Left renal cortex interstitium (tissue), 4 donors: Measurements from ENCODE around the gene TCEA2. TPM values are rescaled to one million over a fixed set of nuclear protein-coding genes. Genes with fewer than 3 reads are reported as not detected.
"Not testable (repeated sequence)": the region's sequence is repeated elsewhere in the genome, so short reads cannot be mapped to it uniquely, and the experiment has no call there.

Experiments
- DNase-seq, 4 donors: peaks; one replicate each; pipeline ENCODE4 v3.0.0-alpha.2; 2013; ENCODE audit warnings: low read depth in 4 of 4, low spot score in 2 of 4, missing footprints in 1 of 4
- polyA plus RNA-seq, 4 donors: library from polyadenylated mRNA; unstranded; fragments of 120-200 nt; gene quantifications; one replicate each; pipeline ENCODE4 v1.2.1, GENCODE V29; 2013; ENCODE audit not compliant: insufficient read length in 4 of 4

Gene TCEA2
- polyA plus RNA-seq, 4 donors = 69.8 to 99.8 (median 96.4) TPM

DNA sequence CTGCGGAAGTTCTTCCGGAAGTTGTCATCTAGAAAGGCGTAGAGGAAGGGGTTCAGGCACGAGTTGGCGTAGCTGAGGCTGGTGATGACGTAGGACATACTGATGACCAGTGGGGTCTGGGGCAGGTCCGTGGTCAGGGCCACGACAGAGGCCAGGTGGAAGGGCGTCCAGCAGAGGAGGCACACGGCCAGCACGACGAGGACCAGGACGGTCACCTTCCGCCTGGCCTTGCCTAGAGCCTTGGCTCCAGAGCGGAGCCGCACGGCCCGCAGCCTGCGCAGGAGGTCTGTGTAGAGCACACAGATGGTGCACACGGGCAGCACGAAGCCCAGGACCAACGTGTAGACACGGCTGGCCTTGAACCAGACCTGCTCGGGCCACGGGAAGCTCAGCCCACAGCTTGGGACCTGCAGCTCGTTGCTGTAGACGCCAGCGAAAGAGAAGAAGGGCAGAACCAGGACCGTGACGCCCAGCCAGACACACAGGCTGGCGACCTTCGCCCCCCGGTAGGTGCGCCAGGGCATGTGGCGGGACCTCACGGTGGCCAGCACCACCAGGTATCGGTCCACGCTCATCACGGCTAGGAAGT lies 42.9 kb downstream of the TCEA2 start:
- DNase-seq = no peak

DNA sequence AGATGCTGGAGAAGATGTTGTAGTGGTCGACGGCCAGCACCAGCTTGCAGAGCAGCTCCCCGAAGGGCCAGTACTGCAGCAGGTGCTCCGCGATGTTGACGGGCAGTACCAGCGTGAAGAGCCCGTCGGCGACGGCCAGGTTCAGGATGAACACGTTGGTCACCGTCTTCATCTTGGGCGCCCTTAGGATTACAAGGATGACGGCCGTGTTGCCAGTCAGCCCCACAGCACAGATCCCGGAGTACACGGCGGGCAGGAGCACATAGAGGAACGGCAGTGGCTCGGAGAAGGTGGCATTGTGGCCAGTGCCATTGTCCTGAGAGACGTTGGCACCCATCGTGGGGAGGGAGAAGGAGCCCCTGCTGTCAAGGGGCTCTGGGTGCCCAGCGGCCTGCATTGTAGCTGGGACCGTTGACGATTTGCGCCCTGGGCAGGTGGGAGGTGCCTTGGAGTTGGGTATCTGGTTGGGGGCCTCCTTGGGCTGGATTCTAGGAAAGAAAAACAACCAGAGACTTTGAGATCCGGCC lies 43.5 kb downstream of the TCEA2 start:
- no peak for DNase-seq

DNA sequence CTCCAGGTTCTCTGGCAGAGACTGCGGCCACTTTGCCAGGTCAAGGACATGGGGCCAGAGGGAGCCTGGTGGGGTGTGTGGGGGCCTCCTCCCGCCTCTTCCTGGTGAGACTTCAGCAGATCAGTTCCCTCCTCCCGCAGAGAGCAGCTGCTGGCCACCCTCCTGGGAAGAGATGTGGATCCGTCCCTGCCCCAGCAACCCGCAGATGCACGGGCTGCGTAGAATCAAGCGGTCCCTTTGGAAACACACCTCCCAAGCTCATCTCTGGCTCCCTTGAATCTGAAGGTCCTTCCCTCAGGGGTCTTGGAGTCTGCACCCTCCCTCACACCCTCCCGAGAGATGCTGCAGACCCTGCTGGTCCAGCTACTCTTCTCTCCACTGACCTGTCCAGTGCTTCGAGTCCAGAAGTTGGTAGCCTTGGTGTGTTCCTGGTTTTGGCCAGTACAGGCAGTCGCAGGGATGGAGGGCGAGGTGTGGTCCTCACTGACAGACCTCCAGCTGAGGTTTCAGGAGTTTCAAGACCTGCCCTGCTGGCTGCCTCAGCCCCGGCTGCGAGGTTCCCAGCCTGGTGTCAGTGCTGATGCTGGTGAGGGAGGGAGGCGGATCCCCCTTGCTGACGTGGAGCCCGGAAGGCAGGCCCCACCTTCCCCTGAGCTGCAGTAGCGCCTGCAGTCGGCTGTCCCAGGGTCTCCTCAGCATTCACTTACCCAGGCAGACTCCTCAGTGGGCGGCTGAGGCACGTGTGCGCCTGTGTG lies 44.2 kb downstream of the TCEA2 start, which contains the start of gene NPBWR2:
TSS of gene NPBWR2 (minus strand) at position 585 of the 755 bp plus-strand sequence. CDS start 734 bp downstream, outside the sequence.
- DNase-seq = no peak

DNA sequence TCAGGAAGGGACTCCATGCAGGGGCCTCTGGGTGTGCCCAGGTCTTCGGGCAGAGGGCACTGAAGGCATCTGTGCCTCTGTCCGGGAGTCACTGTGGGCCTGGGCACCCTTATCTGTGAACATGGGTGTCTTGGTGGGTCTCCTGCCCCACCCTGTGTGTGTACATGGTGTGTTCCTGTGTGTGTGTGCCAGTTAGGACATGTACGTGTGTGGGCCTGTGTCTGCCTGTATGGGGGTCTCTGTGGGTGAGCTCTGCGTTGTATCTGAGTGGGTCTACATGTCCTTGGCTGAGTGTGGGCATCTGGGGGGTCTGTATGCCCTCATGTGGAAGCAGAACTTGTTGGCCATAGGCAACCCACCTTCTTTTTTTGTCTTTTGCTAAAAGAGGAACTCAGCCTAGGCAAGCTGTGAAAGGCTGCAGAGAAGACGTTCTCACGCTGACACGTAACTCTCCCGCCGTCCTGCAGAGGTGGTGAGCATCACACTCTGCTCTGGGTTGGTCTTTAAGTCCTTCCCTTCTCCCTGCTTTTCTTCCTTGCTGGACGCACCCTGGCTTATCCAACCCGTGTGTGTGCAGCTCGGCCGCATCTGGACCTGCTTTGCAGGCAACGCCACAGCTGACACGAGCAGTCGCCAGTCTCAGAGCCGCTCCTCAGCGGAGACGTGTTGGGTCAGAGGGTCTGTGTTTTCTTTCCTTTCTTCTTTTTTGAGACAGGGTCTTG lies 44.9 kb downstream of the TCEA2 start:
- no peak for DNase-seq

DNA sequence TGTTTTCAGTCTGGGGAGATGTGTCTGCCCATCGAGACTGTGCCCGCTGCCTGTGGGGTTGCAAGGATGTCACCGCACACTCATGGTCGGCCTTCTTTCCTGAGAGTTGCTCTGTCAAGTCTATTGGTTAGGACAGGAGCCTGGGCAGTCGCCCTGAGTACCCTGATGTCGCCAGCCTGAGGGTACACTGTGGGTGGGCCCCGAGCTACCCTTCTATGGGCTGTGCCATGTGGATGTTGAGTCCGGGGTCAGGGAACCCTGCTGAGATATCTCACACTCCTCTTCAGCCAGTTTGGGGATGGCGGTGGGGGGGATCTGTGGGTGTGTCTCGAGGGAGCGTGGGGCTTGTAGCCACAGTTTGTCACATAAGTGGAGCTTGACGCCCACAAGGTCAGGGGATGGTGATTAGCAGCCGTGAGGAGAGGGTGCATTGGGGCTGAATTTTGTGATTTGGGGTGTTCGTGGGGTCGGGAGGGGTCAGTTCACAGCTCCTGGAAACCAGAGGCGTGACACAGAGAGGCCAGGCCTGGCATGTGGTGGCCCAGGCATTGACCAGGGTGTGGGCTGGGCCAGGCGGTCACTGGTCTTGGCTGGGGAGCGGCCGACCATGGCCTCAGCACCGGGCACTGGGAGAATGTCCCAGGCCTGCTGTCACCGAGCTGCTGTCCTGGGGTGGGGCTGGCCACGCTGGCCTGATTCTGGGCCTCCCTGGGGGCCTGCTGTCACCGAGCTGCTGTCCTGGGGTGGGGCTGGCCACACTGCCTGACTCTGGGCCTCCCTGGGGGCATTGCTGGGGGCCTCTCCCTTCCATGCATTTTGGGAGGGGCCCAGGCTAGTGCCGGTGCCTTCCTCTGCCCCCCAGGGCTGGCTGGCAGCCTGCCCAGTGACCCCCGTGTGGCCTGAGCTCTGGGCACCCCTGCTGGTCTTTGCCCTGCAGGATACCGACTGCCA lies 46.0 kb downstream of the TCEA2 start:
- no peak for DNase-seq

DNA sequence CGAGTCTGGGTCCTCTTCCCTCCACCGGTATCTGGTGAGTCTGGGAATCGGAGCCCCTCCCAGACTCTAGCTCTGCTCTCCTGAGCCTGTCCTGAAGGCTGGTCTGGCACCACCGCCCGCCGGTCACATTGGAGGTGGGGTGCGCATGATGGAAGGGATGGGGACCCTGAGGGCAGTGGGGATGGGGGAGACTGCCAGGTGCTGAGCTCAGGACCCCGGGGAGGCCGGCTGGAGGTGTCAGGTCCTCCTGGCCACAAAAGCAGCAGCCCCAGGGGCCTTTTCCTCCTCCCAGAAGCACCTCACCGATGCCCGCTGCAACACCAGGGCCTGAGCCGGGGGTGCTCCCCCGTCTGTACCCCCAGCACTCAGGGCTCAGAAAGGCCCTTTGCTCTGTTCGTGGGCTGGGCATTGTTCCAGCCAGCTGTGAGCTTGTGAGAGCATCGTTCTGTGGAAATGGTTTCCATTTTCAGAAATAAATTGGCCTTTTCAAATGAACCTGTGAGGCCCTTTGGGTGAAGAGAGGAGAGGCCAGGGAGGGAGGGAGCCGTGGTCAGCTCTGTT lies 46.9 kb downstream of the TCEA2 start:
- no peak for DNase-seq

DNA sequence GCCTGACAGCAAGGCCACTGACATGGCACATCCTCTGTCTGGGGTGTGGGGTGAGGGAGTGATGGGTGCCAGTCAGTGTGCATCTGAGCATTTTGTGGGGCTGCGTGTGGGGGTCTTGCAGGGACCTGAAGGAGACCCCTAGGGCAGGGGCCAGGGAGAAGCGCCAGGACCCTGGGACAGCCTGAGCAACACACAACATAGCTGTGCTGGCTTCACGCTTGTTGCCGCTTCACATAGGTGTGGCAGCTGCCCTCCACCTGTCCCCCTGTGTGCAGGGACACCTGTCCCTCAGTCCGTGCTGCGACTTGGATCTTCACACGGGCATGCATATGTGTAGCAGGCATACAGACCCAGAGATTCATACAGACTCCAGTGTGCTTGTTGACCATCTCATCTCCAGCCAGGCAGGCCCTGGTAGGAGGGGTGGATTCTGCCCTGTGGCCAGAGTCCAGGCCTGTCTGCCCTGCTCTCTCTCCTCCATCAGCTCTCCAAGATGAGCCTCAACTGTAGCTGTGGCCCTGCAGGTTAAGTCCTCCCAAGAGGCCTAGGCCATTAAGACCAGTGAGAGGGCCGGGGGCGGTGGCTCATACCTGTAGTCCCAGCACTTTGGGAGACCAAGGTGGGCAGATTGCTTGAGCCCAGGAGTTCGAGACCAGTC lies 47.5 kb downstream of the TCEA2 start:
- DNase-seq = no peak

DNA sequence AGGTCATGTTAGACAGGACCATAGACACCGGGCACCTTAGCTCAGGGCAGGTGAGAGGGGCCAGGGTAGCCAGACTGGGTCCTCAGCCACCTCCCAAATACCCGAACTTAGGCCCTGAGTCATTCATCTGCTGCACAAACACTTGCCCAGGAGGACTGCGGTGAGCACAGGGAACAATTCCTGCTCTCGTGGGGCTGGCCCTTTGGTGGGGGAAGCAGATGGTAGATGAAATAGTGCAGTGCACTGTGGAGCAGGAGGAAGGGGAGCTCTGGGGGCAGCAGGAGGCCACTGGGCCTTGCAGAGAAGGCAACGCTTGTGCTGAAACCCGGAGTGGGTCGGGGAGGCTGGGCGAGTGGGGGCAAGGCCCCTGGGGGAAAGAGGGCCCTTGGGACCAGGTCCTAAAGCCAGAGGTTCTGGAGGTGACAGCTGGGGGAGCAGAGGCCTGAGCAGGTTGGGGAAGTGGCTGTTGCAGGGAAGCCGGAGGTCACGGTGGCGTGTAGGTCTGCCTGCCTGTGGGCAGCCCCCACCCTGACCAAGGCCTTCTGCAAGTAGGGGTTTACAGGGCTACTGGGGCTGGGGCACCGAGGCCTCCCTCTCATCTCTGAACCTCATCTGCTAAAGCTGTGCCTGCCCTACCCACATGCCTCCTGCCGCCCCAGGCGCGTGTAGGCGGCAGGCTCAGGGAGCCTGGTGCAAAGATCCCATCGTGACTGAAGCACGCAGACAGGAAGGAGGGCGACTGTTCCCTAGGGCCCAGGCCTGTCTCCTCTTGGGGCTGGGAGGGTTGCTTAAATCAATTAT lies 49.0 kb downstream of the TCEA2 start:
- DNase-seq = no peak

DNA sequence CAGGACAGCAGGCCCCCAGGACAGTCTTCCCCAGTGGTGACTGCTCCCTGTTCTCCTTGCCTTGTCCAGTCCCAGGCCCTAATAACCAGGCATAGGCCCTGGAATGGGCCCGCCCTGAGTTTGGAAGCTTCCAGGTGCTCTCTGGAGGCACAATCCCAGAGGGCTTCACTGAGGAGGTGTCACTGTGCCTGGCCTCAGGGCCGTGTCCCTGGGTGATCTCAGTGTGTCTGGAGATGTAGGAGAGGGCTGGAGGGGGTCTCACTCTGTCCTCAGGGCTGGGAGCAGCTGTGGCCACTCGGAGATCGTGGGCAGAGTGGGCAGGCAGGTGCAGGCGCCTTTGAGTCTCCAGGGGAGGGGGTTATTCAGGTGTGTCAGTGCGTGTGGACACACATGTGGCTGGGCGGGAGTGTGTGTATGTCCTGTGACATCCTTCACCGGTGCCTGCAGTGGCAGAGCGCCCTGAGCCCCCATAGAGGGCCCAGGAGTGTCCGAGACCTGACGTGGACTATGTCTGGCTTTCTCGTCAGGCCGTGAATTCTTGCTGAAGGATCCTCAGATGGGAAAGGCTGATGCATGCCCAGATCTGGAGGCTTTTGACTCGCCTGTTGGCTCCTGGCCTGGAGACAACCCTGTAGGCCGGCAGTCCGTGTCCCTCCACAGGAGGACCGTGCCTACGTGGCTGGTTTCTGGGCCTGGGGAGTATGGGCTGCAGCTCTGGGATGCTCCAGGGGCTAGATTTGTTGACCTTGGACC lies 49.9 kb downstream of the TCEA2 start:
- DNase-seq = no peak

DNA sequence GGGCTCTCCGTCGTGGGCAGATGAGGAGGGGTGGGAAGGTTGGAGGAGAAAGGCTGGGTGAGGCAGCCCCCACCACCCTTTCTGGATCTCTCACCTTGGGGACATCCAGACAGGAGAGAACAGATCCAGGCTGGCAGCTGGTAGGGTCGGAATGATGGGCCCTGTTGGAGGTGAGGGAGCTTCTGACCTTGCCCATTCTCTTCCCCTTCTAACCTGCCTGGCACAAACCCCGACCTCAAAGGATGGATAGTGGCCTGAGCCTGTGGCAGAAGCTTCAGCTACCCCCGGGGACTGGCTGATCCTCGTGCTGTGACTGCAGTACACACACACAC lies 50.4 kb downstream of the TCEA2 start:
- no peak for DNase-seq

DNA sequence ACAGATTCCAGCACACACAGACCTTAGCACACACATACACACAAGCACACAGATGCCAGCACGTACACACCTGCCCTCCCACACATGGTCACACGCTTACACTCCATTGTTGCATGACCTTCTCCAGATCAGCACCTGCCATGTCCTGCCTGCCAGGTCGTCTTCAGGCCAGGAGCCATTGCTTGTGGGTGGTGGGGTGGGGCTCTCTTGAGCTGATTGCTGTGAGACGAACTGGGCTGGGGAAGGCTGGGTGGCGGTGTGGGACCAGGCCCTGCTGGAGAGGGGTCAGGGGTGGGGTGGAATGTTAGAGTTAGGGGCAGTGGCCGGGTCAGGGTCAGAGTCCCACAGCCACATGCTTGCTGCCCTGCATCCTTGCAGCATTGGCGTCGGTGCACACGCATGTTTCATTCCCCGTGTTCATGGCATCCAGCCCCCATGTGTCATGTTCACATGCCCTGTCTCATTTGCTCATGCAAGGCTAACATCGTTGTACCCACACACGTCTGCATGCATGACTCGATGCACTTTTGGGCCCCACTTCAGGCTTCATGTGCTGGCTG lies 50.9 kb downstream of the TCEA2 start:
- DNase-seq = no peak

DNA sequence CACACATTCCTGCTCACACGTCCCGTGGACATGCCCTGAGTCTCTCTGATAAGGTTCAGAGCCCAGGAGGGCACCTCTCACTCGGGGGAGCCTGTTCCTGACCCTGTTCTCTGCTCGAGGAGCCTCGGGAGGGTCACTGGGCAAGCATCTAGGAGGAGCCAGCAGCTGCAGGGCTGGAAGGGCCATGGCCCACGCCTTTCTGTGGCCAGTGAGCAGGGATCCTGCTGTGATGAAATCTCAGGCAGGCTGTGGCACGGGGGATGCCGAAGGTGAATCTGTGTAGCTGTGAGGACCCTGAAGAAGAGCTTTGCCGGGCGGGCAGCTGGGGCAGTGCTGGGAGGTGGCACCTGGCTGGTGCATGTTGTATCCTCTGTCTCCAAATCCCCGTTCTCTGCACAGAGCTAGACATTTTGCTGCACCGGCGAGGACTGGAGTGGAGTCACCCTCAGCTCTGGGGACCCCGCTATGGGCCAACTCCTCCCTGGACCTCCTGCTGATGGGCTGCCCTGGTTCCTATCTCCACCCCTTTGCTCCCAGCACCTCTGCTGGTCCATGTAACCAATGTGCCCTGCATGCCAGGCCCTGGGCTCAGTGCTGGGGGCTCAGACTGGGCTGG lies 51.5 kb downstream of the TCEA2 start:
- DNase-seq = no peak

DNA sequence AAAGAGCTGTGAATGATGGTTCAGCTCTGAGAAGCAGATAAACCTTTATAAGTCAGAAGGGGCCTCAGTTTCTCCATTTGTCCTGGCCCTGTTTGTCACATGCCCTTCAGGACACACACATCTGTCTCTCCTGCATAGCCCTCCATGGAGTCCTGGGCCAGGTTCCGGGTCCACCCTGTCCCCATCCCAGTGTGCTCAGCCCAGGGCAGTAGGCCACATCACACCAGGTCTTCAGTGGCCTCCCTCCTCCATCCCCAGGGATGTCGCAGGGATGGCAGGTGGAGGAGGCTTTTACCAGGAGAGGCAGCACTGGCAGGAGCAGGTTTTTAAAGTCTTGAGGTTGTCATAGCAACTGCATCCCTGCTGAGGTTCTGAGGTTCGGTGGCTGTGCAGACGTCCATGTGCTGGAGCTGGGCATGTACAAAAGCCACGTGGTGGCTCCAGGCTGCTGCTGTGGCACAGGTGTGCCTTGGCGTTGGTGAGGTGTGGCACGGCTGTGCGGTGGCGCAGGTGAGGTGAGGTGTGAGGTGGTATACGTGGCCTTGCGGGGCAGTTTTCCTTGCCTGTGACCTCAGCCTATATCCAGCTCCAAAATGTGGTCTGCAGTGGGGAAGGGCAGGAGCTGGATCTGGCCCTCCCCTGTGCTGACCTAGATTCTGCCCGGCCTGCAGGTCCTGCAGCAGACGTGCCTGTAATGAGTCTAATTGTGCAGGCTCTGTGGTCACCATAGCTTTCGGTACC lies 52.3 kb downstream of the TCEA2 start:
- no peak for DNase-seq

DNA sequence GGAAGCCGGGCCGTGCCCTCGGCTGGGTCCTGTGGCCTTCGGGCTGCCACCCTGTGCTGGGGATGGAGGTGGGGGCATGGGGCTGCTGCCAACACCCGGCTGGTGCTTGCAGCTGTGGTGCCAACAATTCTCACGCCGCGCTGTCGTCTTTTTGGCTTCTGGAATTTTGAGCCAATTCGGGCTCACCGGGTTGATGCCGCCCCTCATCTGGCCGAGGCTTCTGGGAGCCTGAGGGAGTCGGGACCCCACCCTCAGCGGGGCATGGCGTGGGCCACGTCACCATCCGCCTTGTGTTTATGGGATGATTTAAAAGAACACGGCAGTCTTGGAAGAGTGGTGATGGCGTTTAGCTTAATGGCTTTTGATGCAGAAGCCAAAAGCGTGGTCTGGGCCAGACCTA lies 53.0 kb downstream of the TCEA2 start:
- DNase-seq = no peak

DNA sequence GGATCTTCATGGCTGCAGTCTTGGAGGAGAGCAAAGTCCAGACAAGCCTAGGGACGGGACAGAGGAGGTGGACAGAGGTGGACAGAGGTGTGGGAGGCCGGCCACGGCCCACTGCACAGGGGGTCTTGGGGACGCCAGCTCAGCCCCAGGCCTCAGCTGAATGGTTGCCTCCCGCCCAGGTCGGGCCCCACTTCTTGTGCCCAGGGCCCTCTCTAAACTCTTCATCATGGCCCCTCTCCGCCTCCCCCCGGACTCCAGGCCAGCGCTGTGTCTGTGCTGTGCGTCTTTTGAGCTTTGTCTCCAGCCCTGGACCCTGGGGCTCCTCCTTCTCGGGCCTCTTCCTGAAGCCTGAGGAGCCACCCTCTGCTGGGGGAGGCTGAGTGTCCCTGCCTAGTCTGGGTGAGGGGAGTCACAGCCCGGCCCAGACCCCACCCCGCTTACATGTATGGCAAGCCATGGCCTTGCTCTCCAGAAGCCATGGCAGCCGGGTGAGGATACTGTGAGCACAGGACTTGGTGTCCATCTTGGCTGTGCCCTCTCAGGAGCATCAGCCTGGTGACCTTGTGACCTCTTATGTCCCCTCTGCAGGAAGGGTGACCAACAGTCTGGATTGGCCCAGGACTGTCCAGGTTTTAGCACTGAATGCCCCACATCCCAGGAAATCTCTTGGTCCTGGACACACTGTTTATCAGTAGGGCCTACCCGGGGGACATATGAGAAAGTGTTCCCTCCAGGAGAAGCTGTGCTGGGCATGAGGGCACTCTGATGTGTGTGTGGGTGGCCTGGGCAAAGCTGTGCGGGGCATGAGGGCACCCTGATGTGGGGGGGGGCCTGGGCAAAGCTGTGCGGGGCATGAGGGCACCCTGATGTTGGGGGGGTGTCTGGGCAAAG lies 53.8 kb downstream of the TCEA2 start:
- DNase-seq = no peak

DNA sequence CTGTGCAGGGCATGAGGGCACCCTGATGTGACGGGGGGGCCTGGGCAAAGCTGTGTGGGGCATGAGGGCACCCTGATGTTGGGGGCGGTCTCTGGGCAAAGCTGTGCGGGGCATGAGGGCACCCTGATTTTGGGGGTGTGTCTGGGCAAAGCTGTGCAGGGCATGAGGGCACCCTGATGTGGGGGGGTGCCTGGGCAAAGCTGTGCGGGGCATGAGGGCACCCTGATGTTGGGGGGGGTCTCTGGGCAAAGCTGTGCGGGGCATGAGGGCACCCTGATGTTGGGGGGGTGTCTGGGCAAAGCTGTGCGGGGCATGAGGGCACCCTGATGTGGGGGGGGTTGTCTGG lies 54.4 kb downstream of the TCEA2 start:
- not testable (repeated sequence) for DNase-seq
